ENCODE data around the gene VIPR1. TPM values are rescaled to one million over a fixed set of nuclear protein-coding genes. Genes with fewer than 3 reads are reported as not detected.

The VIPR1 gene
- total RNA-seq, 4 donors from 2014 or later = 2.4 to 17.3 (median 10.4) TPM

GRCh38 chr3:42530073-42530472 lies 27.6 kb downstream of the VIPR1 start:
- TF ChIP-seq CTCF (IDR thresholded peaks at IDR 0.05) (no peak), EP300 (IDR thresholded peaks at IDR 0.05) (no peak), POLR2A (IDR thresholded peaks at IDR 0.05) (no peak)
- no peaks in the 10 kb centered on the region for H3K9me3 ChIP-seq
- no peaks in the 10 kb centered on the region for H3K27me3 ChIP-seq
- no peak overlapping the region for H3K27ac ChIP-seq
- no peaks in the 10 kb centered on the region for H3K4me1 ChIP-seq
- H3K36me3 ChIP-seq = no peaks in the 10 kb centered on the region
- no peak for DNase-seq (ENCODE audit: low spot score in 2 of 2)
- H3K4me3 ChIP-seq = no peak overlapping the region

- Histone ChIP-seq H3K4me1 (no peaks in the 10 kb centered on the region), H3K4me3 (no peak overlapping the region), H3K36me3 (no peaks in the 10 kb centered on the region), H3K27ac (no peak overlapping the region), H3K27me3 (no peaks in the 10 kb centered on the region), H3K9me3 (no peaks in the 10 kb centered on the region)
- no peak for DNase-seq (ENCODE audit: low spot score in 2 of 2)
- WGBS, 2 donors = 84 to 92% methylated on average over 6 of the region's 6 CpGs
- TF ChIP-seq POLR2A (IDR thresholded peaks at IDR 0.05) = no peak
- no peak for TF ChIP-seq EP300 (IDR thresholded peaks at IDR 0.05)
- no peak for TF ChIP-seq CTCF (IDR thresholded peaks at IDR 0.05)
Measured at GRCh38 chr3:42531470-42531869, 29.0 kb downstream of the VIPR1 start.

- 92 to 93% methylated on average over 4 of the region's 4 CpGs for WGBS, 2 donors
- Histone ChIP-seq H3K27ac (no peak overlapping the region), H3K27me3 (no peaks in the 10 kb centered on the region), H3K36me3 (no peaks in the 10 kb centered on the region), H3K4me1 (no peaks in the 10 kb centered on the region), H3K9me3 (no peaks in the 10 kb centered on the region), H3K4me3 (no peak overlapping the region)
- TF ChIP-seq CTCF (IDR thresholded peaks at IDR 0.05) = no peak
- no peak for TF ChIP-seq POLR2A (IDR thresholded peaks at IDR 0.05)
- TF ChIP-seq EP300 (IDR thresholded peaks at IDR 0.05) = no peak
- DNase-seq (ENCODE audit: low spot score in 2 of 2) = no peak
Measured at GRCh38 chr3:42532229-42532628, 29.8 kb downstream of the VIPR1 start.

GRCh38 chr3:42533161-42533897 lies 30.9 kb downstream of the VIPR1 start:
- no peak for TF ChIP-seq POLR2A (IDR thresholded peaks at IDR 0.05)
- Histone ChIP-seq H3K4me1 (no peaks in the 10 kb centered on the region), H3K9me3 (no peaks in the 10 kb centered on the region), H3K27me3 (no peaks in the 10 kb centered on the region), H3K27ac (no peak overlapping the region), H3K4me3 (no peak overlapping the region), H3K36me3 (no peaks in the 10 kb centered on the region)
- 57 to 62% methylated on average over 7 of the region's 7 CpGs for WGBS, 2 donors
- DNase-seq (ENCODE audit: low spot score in 2 of 2) = no peak

- 54 to 78% methylated on average over 4 to 23 of the region's 35 CpGs for WGBS, 2 donors
- DNase-seq (ENCODE audit: low spot score in 2 of 2) = no peak
- Histone ChIP-seq H3K9me3 (no peaks in the 10 kb centered on the region), H3K27ac (no peak overlapping the region), H3K4me1 (no peaks in the 10 kb centered on the region), H3K4me3 (no peak overlapping the region), H3K27me3 (no peaks in the 10 kb centered on the region), H3K36me3 (no peaks in the 10 kb centered on the region)
- TF ChIP-seq EP300 (IDR thresholded peaks at IDR 0.05) (no peak), POLR2A (IDR thresholded peaks at IDR 0.05) (no peak), CTCF (IDR thresholded peaks at IDR 0.05) (peak in 1 of 5 experiments; percentile 29)
Measured at GRCh38 chr3:42535981-42536784, 33.7 kb downstream of the VIPR1 start.
